GM23338 (cell line): ENCODE data around the gene NHSL1. TPM values are rescaled to one million over a fixed set of nuclear protein-coding genes. Genes with fewer than 3 reads are reported as not detected.

Experiments
- ATAC-seq: fragments of 200-7000 bp; cut with Tn5 transposase; 3 replicates; pipeline ENCODE4 v1.9.1; 2020
- DNase-seq: peaks from one replicate; pipeline ENCODE4 v3.0.0-alpha.2; 2015; ENCODE audit warnings: low spot score
- H2AFZ ChIP-seq: fragments of 200-600 bp; sonication (generic); 2 replicates; pipeline ENCODE4 v1.8.0; 2016; ENCODE audit warnings: antibody characterized with exemption, mild to moderate bottlenecking, moderate library complexity
- H3F3A ChIP-seq: fragments of 200-600 bp; sonication (generic); replicated peaks from 2 replicates; pipeline ENCODE4 v1.8.0; 2017; ENCODE audit warnings: antibody characterized with exemption, mixed run types, low read depth
- H3K27ac ChIP-seq: fragments of 200-600 bp; sonication (generic); 2 replicates; pipeline ENCODE4 v1.6.1; 2016; ENCODE audit warnings: low read depth
- H3K27me3 ChIP-seq: fragments of 200-600 bp; sonication (generic); 2 replicates; pipeline ENCODE4 v1.8.0; 2016; ENCODE audit warnings: mild to moderate bottlenecking, mixed run types, moderate library complexity; ENCODE audit not compliant: insufficient read depth
- H3K36me3 ChIP-seq: fragments of 200-600 bp; sonication (generic); 2 replicates; pipeline ENCODE4 v1.8.0; 2016; ENCODE audit warnings: mild to moderate bottlenecking; ENCODE audit not compliant: insufficient read depth
- H3K4me1 ChIP-seq: fragments of 200-600 bp; sonication (generic); 2 replicates; pipeline ENCODE4 v1.8.0; 2016; ENCODE audit warnings: mild to moderate bottlenecking, moderate library complexity; ENCODE audit not compliant: insufficient read depth
- H3K4me2 ChIP-seq: fragments of 200-600 bp; sonication (generic); 2 replicates; pipeline ENCODE4 v1.7.1; 2017; ENCODE audit warnings: mixed run types
- H3K4me3 ChIP-seq: fragments of 200-600 bp; sonication (generic); 2 replicates; pipeline ENCODE4 v1.6.1; 2016; ENCODE audit warnings: mixed run types
- H3K79me2 ChIP-seq: fragments of 200-600 bp; sonication (generic); replicated peaks from 2 replicates; pipeline ENCODE4 v1.8.0; 2017; ENCODE audit warnings: mild to moderate bottlenecking; ENCODE audit not compliant: insufficient read depth
- H3K9me2 ChIP-seq: fragments of 200-600 bp; sonication (generic); 2 replicates; pipeline ENCODE4 v1.8.0; 2017; ENCODE audit not compliant: insufficient read depth
- H4K20me1 ChIP-seq: fragments of 200-600 bp; sonication (generic); replicated peaks from 2 replicates; pipeline ENCODE4 v1.8.0; 2017; ENCODE audit warnings: mild to moderate bottlenecking; ENCODE audit not compliant: insufficient read depth
- H3K27ac Mint-ChIP-seq: 2 replicates; pipeline ENCODE4 v1.8.0; 2020; ENCODE audit warnings: inconsistent platforms, mild to moderate bottlenecking, moderate library complexity, mixed read lengths
- H3K27me3 Mint-ChIP-seq: 3 replicates; pipeline ENCODE4 v1.8.0; 2022; ENCODE audit warnings: low read depth, mild to moderate bottlenecking, moderate library complexity, mixed read lengths, inconsistent platforms; ENCODE audit not compliant: insufficient read depth, poor library complexity
- H3K36me3 Mint-ChIP-seq: 3 replicates; pipeline ENCODE4 v1.8.0; 2021; ENCODE audit warnings: low read depth, mild to moderate bottlenecking, inconsistent platforms, moderate library complexity, mixed read lengths
- H3K4me1 Mint-ChIP-seq: 3 replicates; pipeline ENCODE4 v1.8.0; 2020; ENCODE audit warnings: mild to moderate bottlenecking, inconsistent platforms, mixed read lengths
- H3K4me3 Mint-ChIP-seq: 3 replicates; pipeline ENCODE4 v1.8.0; 2021; ENCODE audit warnings: moderate library complexity, mild to moderate bottlenecking, inconsistent platforms, mixed read lengths
- H3K9me3 Mint-ChIP-seq: 3 replicates; pipeline ENCODE4 v1.8.0; 2020; ENCODE audit warnings: moderate library complexity, mild to moderate bottlenecking, inconsistent platforms, mixed read lengths
- ETS1 ChIP-seq: IDR thresholded peaks from 2 replicates; pipeline ENCODE4 v1.6.1; 2016; ENCODE audit warnings: antibody characterized with exemption
- EZH2 ChIP-seq: fragments of 200-600 bp; sonication (generic); IDR thresholded peaks from one replicate; pipeline ENCODE4 v1.8.0; 2017; ENCODE audit warnings: antibody characterized with exemption, mild to moderate bottlenecking, low read depth; ENCODE audit not compliant: unreplicated experiment
- NANOG ChIP-seq: IDR thresholded peaks from 2 replicates; pipeline ENCODE4 v1.6.1; 2016; ENCODE audit warnings: antibody characterized with exemption, borderline replicate concordance
- ZNF331 ChIP-seq: fragments of 250-450 bp; sonication (Bioruptor Pico); IDR thresholded peaks from 2 replicates; pipeline ENCODE4 v1.5.0; 2020; ENCODE audit warnings: low read depth, mild to moderate bottlenecking, moderate library complexity
- polyA plus RNA-seq: library from polyadenylated mRNA; unstranded; fragments of >200 nt; fragmentation: Nextera tagmentation; extraction: Ambion mirVana; gene quantifications from 2 replicates; pipeline ENCODE4 v1.2.1, GENCODE V29; 2016
- total RNA-seq: library from RNA; depleted of rRNA; stranded (reverse); fragments of >200 nt; shearing (Covaris generic); gene quantifications from 2 replicates; pipeline ENCODE4 v1.2.3, GENCODE V29; 2014
- TF ChIP-seq, protein P1 (sequence below), 2 experiments: fragments of 200-600 bp in 1 of 2; sonication (generic) in 1 of 2; conservative IDR thresholded peaks; 2 replicates each; pipeline versions ENCODE4 v1.5.1 to v1.6.1; 2016 to 2017; ENCODE audit warnings: antibody characterized with exemption in 2 of 2, low read depth in 2 of 2, mild to moderate bottlenecking in 2 of 2, moderate library complexity in 1 of 2

The NHSL1 gene
- total and polyA plus RNA-seq, 2 experiments from 2014 or later, result 11.2 to 24.5 TPM

GRCh38 chr6:138520463-138520862, 21.2 kb upstream of the NHSL1 start:
- Mint-ChIP-seq H3K9me3 (peaks cover 3% of the 10 kb centered on the region; the same call in 2 of the 3 replicates), H3K4me3 (no peak overlapping the region), H3K4me1 (peaks cover 28% of the 10 kb centered on the region), H3K27ac (no peak overlapping the region), H3K27me3 (peaks cover 5% of the 10 kb centered on the region), H3K36me3 (peaks cover 8% of the 10 kb centered on the region; the same call in 2 of the 3 replicates)
- Histone ChIP-seq H3K9me2 (no peaks in the 10 kb centered on the region), H3K27me3 (no peaks in the 10 kb centered on the region), H3K36me3 (no peaks in the 10 kb centered on the region), H2AFZ (no peak overlapping the region), H3K4me2 (no peak overlapping the region), H3K27ac (no peak overlapping the region), H3K4me1 (peaks cover 26% of the 10 kb centered on the region), H3F3A (no peaks in the 10 kb centered on the region), H3K79me2 (peaks cover 24% of the 10 kb centered on the region), H3K4me3 (no peak overlapping the region), H4K20me1 (no peaks in the 10 kb centered on the region)
- ATAC-seq (no peak), DNase-seq (no peak)
- TF ChIP-seq, protein P1, sequence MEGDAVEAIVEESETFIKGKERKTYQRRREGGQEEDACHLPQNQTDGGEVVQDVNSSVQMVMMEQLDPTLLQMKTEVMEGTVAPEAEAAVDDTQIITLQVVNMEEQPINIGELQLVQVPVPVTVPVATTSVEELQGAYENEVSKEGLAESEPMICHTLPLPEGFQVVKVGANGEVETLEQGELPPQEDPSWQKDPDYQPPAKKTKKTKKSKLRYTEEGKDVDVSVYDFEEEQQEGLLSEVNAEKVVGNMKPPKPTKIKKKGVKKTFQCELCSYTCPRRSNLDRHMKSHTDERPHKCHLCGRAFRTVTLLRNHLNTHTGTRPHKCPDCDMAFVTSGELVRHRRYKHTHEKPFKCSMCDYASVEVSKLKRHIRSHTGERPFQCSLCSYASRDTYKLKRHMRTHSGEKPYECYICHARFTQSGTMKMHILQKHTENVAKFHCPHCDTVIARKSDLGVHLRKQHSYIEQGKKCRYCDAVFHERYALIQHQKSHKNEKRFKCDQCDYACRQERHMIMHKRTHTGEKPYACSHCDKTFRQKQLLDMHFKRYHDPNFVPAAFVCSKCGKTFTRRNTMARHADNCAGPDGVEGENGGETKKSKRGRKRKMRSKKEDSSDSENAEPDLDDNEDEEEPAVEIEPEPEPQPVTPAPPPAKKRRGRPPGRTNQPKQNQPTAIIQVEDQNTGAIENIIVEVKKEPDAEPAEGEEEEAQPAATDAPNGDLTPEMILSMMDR (conservative IDR thresholded peaks at IDR 0.05; ENCODE audit: low read depth in 2 of 2), result peak in 1 of 2 experiments; percentile 50; a peak in 3 of 4 replicates
- no peak for TF ChIP-seq ETS1
- no peak for TF ChIP-seq NANOG

GRCh38 chr6:138518054-138518453, 18.8 kb upstream of the NHSL1 start:
- TF ChIP-seq EZH2, result no peak
- Mint-ChIP-seq H3K36me3 (peaks cover 8% of the 10 kb centered on the region; the same call in 2 of the 3 replicates), H3K27ac (no peak overlapping the region), H3K9me3 (peaks cover 3% of the 10 kb centered on the region; the same call in 2 of the 3 replicates), H3K4me1 (peaks cover 21% of the 10 kb centered on the region), H3K4me3 (no peak overlapping the region), H3K27me3 (peaks cover 5% of the 10 kb centered on the region)
- H3K4me3 ChIP-seq, result no peak overlapping the region
- no peaks in the 10 kb centered on the region for H4K20me1 ChIP-seq
- H2AFZ ChIP-seq, result no peak overlapping the region
- no peak overlapping the region for H3K27ac ChIP-seq
- H3K27me3 ChIP-seq, result no peaks in the 10 kb centered on the region
- peaks cover 33% of the 10 kb centered on the region for H3K79me2 ChIP-seq
- no peak overlapping the region for H3K4me2 ChIP-seq
- DNase-seq (no peak), ATAC-seq (no peak)
- no peaks in the 10 kb centered on the region for H3K36me3 ChIP-seq
- no peaks in the 10 kb centered on the region for H3F3A ChIP-seq
- H3K9me2 ChIP-seq, result no peaks in the 10 kb centered on the region
- peaks cover 14% of the 10 kb centered on the region for H3K4me1 ChIP-seq

GRCh38 chr6:138517635-138518034, 18.3 kb upstream of the NHSL1 start:
- ATAC-seq, result peak; percentile 98
- no peaks in the 10 kb centered on the region for H3F3A ChIP-seq
- H3K4me1 ChIP-seq, result peaks cover 14% of the 10 kb centered on the region
- no peak overlapping the region for H3K4me3 ChIP-seq
- H3K9me2 ChIP-seq, result no peaks in the 10 kb centered on the region
- no peaks in the 10 kb centered on the region for H3K36me3 ChIP-seq
- no peak overlapping the region for H2AFZ ChIP-seq
- peaks cover 21% of the 10 kb centered on the region for H3K4me1 Mint-ChIP-seq
- no peaks in the 10 kb centered on the region for H4K20me1 ChIP-seq
- H3K27ac ChIP-seq, result no peak overlapping the region
- peaks cover 36% of the 10 kb centered on the region for H3K79me2 ChIP-seq
- no peak overlapping the region for H3K4me3 Mint-ChIP-seq
- H3K36me3 Mint-ChIP-seq, result peaks cover 8% of the 10 kb centered on the region; the same call in 2 of the 3 replicates
- peaks cover 3% of the 10 kb centered on the region; the same call in 2 of the 3 replicates for H3K9me3 Mint-ChIP-seq
- H3K4me2 ChIP-seq, result no peak overlapping the region
- TF ChIP-seq, protein P1 (conservative IDR thresholded peaks at IDR 0.05; ENCODE audit: low read depth in 2 of 2), result peak; percentile 83 to 93
- TF ChIP-seq ZNF331 (CRISPR knock-in tag) (no peak), ETS1 (no peak), NANOG (no peak)
- H3K27ac Mint-ChIP-seq, result no peak overlapping the region
- peaks cover 4% of the 10 kb centered on the region for H3K27me3 Mint-ChIP-seq
- H3K27me3 ChIP-seq, result no peaks in the 10 kb centered on the region
- peak; percentile 85 for DNase-seq
